IMR-90 (cell line): ENCODE data around the gene KCNK15. TPM values are rescaled to one million over a fixed set of nuclear protein-coding genes. Genes with fewer than 3 reads are reported as not detected.

Experiments
- ATAC-seq: fragments of 200-7000 bp; cut with Tn5 transposase; 2 replicates; pipeline ENCODE4 v1.9.1; 2020; ENCODE audit warnings: low read depth, mild to moderate bottlenecking, moderate library complexity
- BruUV-seq: library from RNA; stranded (reverse); fragments of 400-500 nt; replicated peaks from 2 replicates; lab custom pipeline; 2021; lab: Mats Ljungman, UMichigan
- CTCF ChIA-PET: fragments of 300-600 bp; formaldehyde crosslinking; extraction: SDS; loops from one replicate; lab custom pipeline; 2021; ENCODE audit warnings: antibody characterized with exemption; lab: Yijun Ruan, JAX
- POLR2A ChIA-PET: fragments of 300-600 bp; sonication (Branson Sonifier 250); formaldehyde crosslinking; loops from one replicate; lab custom pipeline; 2022; ENCODE audit warnings: antibody characterized with exemption; ENCODE audit not compliant: unreplicated experiment; lab: Charles Lee
- DNase-seq: peaks from one replicate; pipeline ENCODE4 v3.0.0; 2013
- H2AFZ ChIP-seq: replicated peaks from 2 replicates; pipeline ENCODE3; 2013; ENCODE audit warnings: low read length, mild to moderate bottlenecking; ENCODE audit not compliant: poor library complexity
- H2AK5ac ChIP-seq: 2 replicates; pipeline ENCODE4 v1.6.1; 2013; ENCODE audit warnings: low read depth, low read length, inconsistent platforms
- H2AK9ac ChIP-seq: replicated peaks from 2 replicates; pipeline ENCODE3; 2013; ENCODE audit warnings: mild to moderate bottlenecking, low read depth, low read length, moderate library complexity; ENCODE audit not compliant: poor library complexity
- H2BK120ac ChIP-seq: 2 replicates; pipeline ENCODE4 v1.6.1; 2013; ENCODE audit warnings: low read depth, low read length, inconsistent platforms
- H2BK15ac ChIP-seq: 3 replicates; pipeline ENCODE4 v1.6.1; 2013; ENCODE audit warnings: low read depth, low read length, inconsistent platforms
- H2BK20ac ChIP-seq: 2 replicates; pipeline ENCODE4 v1.6.1; 2013; ENCODE audit warnings: low read depth, mild to moderate bottlenecking, inconsistent platforms, low read length, moderate library complexity
- H2BK5ac ChIP-seq: 2 replicates; pipeline ENCODE4 v1.6.1; 2013; ENCODE audit warnings: mild to moderate bottlenecking, low read depth, low read length, inconsistent platforms; ENCODE audit not compliant: poor library complexity, severe bottlenecking
- H3K14ac ChIP-seq: replicated peaks from 2 replicates; pipeline ENCODE4 v1.6.1; 2013; ENCODE audit warnings: low read depth, low read length, inconsistent platforms
- H3K18ac ChIP-seq: 2 replicates; pipeline ENCODE4 v1.6.1; 2013; ENCODE audit warnings: low read depth, low read length, control low read depth
- H3K23ac ChIP-seq: 2 replicates; pipeline ENCODE4 v1.6.1; 2013; ENCODE audit warnings: low read depth, low read length, inconsistent platforms
- H3K27ac ChIP-seq: 2 replicates; pipeline ENCODE4 v1.5.1; 2013; ENCODE audit warnings: mild to moderate bottlenecking, control low read depth, low read length; ENCODE audit not compliant: insufficient read depth
- H3K27me3 ChIP-seq: 2 replicates; pipeline ENCODE4 v1.6.1; 2013; ENCODE audit warnings: low read length; ENCODE audit not compliant: control insufficient read depth, insufficient read depth
- H3K36me3 ChIP-seq: 2 replicates; pipeline ENCODE4 v1.6.1; 2013; ENCODE audit warnings: low read length, mixed read lengths; ENCODE audit not compliant: control insufficient read depth, insufficient read depth
- H3K4ac ChIP-seq: 2 replicates; pipeline ENCODE4 v1.6.1; 2013; ENCODE audit warnings: low read depth, low read length, inconsistent platforms
- H3K4me1 ChIP-seq: 2 replicates; pipeline ENCODE4 v1.6.1; 2013; ENCODE audit warnings: low read length, mixed read lengths; ENCODE audit not compliant: control insufficient read depth, insufficient read depth
- H3K4me2 ChIP-seq: 2 replicates; pipeline ENCODE4 v1.6.1; 2013; ENCODE audit warnings: low read depth, mild to moderate bottlenecking, control low read depth, low read length, moderate library complexity
- H3K4me3 ChIP-seq: 2 replicates; pipeline ENCODE4 v1.5.1; 2013; ENCODE audit warnings: low read depth, mild to moderate bottlenecking, control low read depth, low read length, moderate library complexity; ENCODE audit not compliant: insufficient read depth
- H3K56ac ChIP-seq: 2 replicates; pipeline ENCODE4 v1.6.1; 2013; ENCODE audit warnings: low read length, inconsistent platforms; ENCODE audit not compliant: insufficient read depth; ENCODE audit errors: extremely low read depth
- H3K79me1 ChIP-seq, 2 experiments: 2 replicates each; pipeline ENCODE4 v1.6.1; 2013; ENCODE audit warnings: low read length in 2 of 2, inconsistent platforms in 1 of 2, low read depth in 1 of 2
- H3K9ac ChIP-seq: 2 replicates; pipeline ENCODE4 v1.6.1; 2013; ENCODE audit warnings: low read depth, low read length, control low read depth
- H3K9me1 ChIP-seq: 2 replicates; pipeline ENCODE4 v1.6.1; 2013; ENCODE audit warnings: low read length, inconsistent platforms; ENCODE audit not compliant: insufficient read depth
- H3K9me3 ChIP-seq: 2 replicates; pipeline ENCODE4 v1.6.1; 2013; ENCODE audit warnings: low read length; ENCODE audit not compliant: control insufficient read depth, insufficient read depth
- H4K20me1 ChIP-seq: 2 replicates; pipeline ENCODE4 v1.6.1; 2013; ENCODE audit warnings: low read length, inconsistent platforms; ENCODE audit not compliant: insufficient read depth
- H4K5ac ChIP-seq: 2 replicates; pipeline ENCODE4 v1.6.1; 2013; ENCODE audit warnings: mild to moderate bottlenecking, low read depth, low read length, control low read depth
- H4K8ac ChIP-seq, 2 experiments: 2 replicates each; pipeline ENCODE4 v1.6.1; 2013; ENCODE audit warnings: low read depth in 2 of 2, low read length in 2 of 2, control low read depth in 1 of 2, inconsistent platforms in 1 of 2
- H4K91ac ChIP-seq: 2 replicates; pipeline ENCODE4 v1.6.1; 2013; ENCODE audit warnings: low read depth, low read length, inconsistent platforms; ENCODE audit not compliant: insufficient read depth
- BHLHE40 ChIP-seq: fragments of 150-350 bp; IDR thresholded peaks from 2 replicates; pipeline ENCODE4 v1.6.1; 2016; ENCODE audit warnings: mild to moderate bottlenecking, low read depth, low read length
- CEBPB ChIP-seq: IDR thresholded peaks from 2 replicates; pipeline ENCODE4 v1.6.1; 2012; ENCODE audit warnings: low read depth, low read length, improper control_type of control experiment
- CTCF ChIP-seq: conservative IDR thresholded peaks from 2 replicates; pipeline ENCODE4 v1.5.1; 2012; ENCODE audit warnings: mild to moderate bottlenecking, low read depth, low read length, improper control_type of control experiment
- ELK1 ChIP-seq: fragments of 150-350 bp; IDR thresholded peaks from 2 replicates; pipeline ENCODE4 v1.6.1; 2016; ENCODE audit warnings: low read depth, mild to moderate bottlenecking, low read length, moderate library complexity, borderline replicate concordance
- FOS ChIP-seq: fragments of 150-350 bp; IDR thresholded peaks from 2 replicates; pipeline ENCODE4 v1.6.1; 2016; ENCODE audit warnings: low read depth, low read length
- MAZ ChIP-seq: IDR thresholded peaks from 2 replicates; pipeline ENCODE4 v1.6.1; 2012; ENCODE audit warnings: low read depth, mild to moderate bottlenecking, low read length, improper control_type of control experiment, moderate library complexity, borderline replicate concordance
- MXI1 ChIP-seq: IDR thresholded peaks from 2 replicates; pipeline ENCODE4 v1.6.1; 2012; ENCODE audit warnings: low read depth, mild to moderate bottlenecking, low read length, moderate library complexity, borderline replicate concordance
- NFE2L2 ChIP-seq: fragments of 150-350 bp; IDR thresholded peaks from 2 replicates; pipeline ENCODE4 v1.6.1; 2016; ENCODE audit warnings: low read depth, mild to moderate bottlenecking, low read length
- POLR2A ChIP-seq: IDR thresholded peaks from 2 replicates; pipeline ENCODE4 v1.6.1; 2012; ENCODE audit warnings: mild to moderate bottlenecking, low read depth, low read length
- RCOR1 ChIP-seq: IDR thresholded peaks from 2 replicates; pipeline ENCODE4 v1.6.1; 2012; ENCODE audit warnings: mild to moderate bottlenecking, low read length, improper control_type of control experiment; ENCODE audit not compliant: insufficient replicate concordance
- RFX5 ChIP-seq: IDR thresholded peaks from 2 replicates; pipeline ENCODE4 v1.8.0; 2012; ENCODE audit warnings: low read depth, mild to moderate bottlenecking, low read length, moderate library complexity
- SMC3 ChIP-seq: fragments of 150-350 bp; IDR thresholded peaks from 2 replicates; pipeline ENCODE4 v1.6.1; 2016; ENCODE audit warnings: low read depth, mild to moderate bottlenecking, antibody characterized with exemption, low read length, moderate library complexity
- USF2 ChIP-seq: fragments of 150-350 bp; IDR thresholded peaks from 2 replicates; pipeline ENCODE4 v1.6.1; 2017; ENCODE audit warnings: mild to moderate bottlenecking, antibody characterized with exemption, low read length, low read depth
- WGBS, 2 experiments: methylation state at CpG; one replicate each; pipeline versions ENCODE4 v1.1.5 to v1.1.7; 2013; ENCODE audit warnings: missing lambda C conversion rate in 2 of 2; ENCODE audit not compliant: insufficient read length in 1 of 2; ENCODE audit errors: extremely low coverage in 2 of 2; 5-methylcytosine and 5-hydroxymethylcytosine counted together
- dilution Hi-C: fragments of 300-500 bp; cut with HindIII; formaldehyde crosslinking; loops from one replicate; pipeline ENCODE4 v1.14.3; 2018; ENCODE audit warnings: low sequenced_read_pairs; ENCODE audit not compliant: unreplicated experiment
- in situ Hi-C: fragments of 300-500 bp; cut with MboI; formaldehyde crosslinking; loops from 3 replicates; pipeline ENCODE4 v1.14.3; 2019; ENCODE audit warnings: low sequenced_read_pairs, inconsistent platforms, mixed read lengths
- intact Hi-C: fragments of 100-400 bp; cut with micrococcal nuclease; formaldehyde crosslinking; loops from 2 replicates; pipeline ENCODE4 v1.10.0; 2022
- polyA plus RNA-seq, 3 experiments: library from polyadenylated mRNA; depleted of rRNA; stranded (reverse); fragments of >200 nt; gene quantifications; 2 replicates each; pipeline ENCODE4 v1.2.3, GENCODE V29; 2012; ENCODE audit warnings: low replicate concordance in 1 of 3
- total RNA-seq: library from RNA; depleted of rRNA; stranded (reverse); fragments of >200 nt; gene quantifications from 2 replicates; pipeline ENCODE4 v1.2.3, GENCODE V29; 2012

The KCNK15 gene
- total and polyA plus RNA-seq, 2 of the 4 experiments (the other 2 are of a cell fraction): not detected

- H3K27ac ChIP-seq: peak within 1 kb of the TSS; percentile 6; the same call in 1 of the 2 replicates
- H2AK9ac ChIP-seq: no peak within 1 kb of the TSS
- H3K9ac ChIP-seq: peak within 1 kb of the TSS; percentile 2; the same call in 1 of the 2 replicates
- peak within 1 kb of the TSS; percentile 74 for H2AK5ac ChIP-seq
- peaks cover 5% of the 10 kb centered on the region; the same call in 1 of the 2 replicates for H3K9me1 ChIP-seq
- POLR2A ChIA-PET: no interaction called here
- WGBS, 2 experiments: 30% methylated on average over 8 of the region's 28 CpGs; no CpG with 5 or more reads in 1 of the 2 experiments
- H3K9me3 ChIP-seq: no peaks in the 10 kb centered on the region
- BruUV-seq: no TSS peak
- peak within 1 kb of the TSS; percentile 65 for H3K4me2 ChIP-seq
- H3K79me1 ChIP-seq: no peaks in the 10 kb centered on the region
- CTCF ChIA-PET: no interaction called here
- H2BK20ac ChIP-seq: peak within 1 kb of the TSS; percentile 64; the same call in 1 of the 2 replicates
- peak; percentile 64 for DNase-seq
- H3K56ac ChIP-seq: no peak within 1 kb of the TSS
- H3K18ac ChIP-seq: peak within 1 kb of the TSS; percentile 22; the same call in 1 of the 2 replicates
- intact Hi-C loops (no loop called here), dilution Hi-C loops (no loop called here), in situ Hi-C loops (no loop called here)
- peaks cover 17% of the 10 kb centered on the region for H3K27me3 ChIP-seq
- H2BK120ac ChIP-seq: peak within 1 kb of the TSS; percentile 30; the same call in 1 of the 2 replicates
- peak within 1 kb of the TSS; percentile 39 for H3K4ac ChIP-seq
- no peaks in the 10 kb centered on the region; the same call in 1 of the 2 replicates for H4K20me1 ChIP-seq
- ATAC-seq: peak; percentile 87
- H4K5ac ChIP-seq: peak within 1 kb of the TSS; percentile 2; the same call in 1 of the 2 replicates
- 0 out of 2 replicates have a peak within 1 kb of the TSS, but pooled peaks have one; percentile 59 for H3K14ac ChIP-seq
- peak within 1 kb of the TSS; percentile 33; the same call in 1 of the 2 replicates for H4K91ac ChIP-seq
- H2BK5ac ChIP-seq: no peak within 1 kb of the TSS
- H3K4me1 ChIP-seq: peaks cover 19% of the 10 kb centered on the region
- peak within 1 kb of the TSS; percentile 67 for H2AFZ ChIP-seq
- no peak within 1 kb of the TSS for H4K8ac ChIP-seq
- H2BK15ac ChIP-seq: peak within 1 kb of the TSS; percentile 62; the same call in 2 of the 3 replicates
- no peak within 1 kb of the TSS for H3K4me3 ChIP-seq
- H3K23ac ChIP-seq: no peak within 1 kb of the TSS; the same call in 1 of the 2 replicates
- H3K36me3 ChIP-seq: no peaks in the 10 kb centered on the region
- no peak for TF ChIP-seq FOS
- no peak for TF ChIP-seq NFE2L2
- no peak for TF ChIP-seq POLR2A
- TF ChIP-seq SMC3: no peak
- no peak for TF ChIP-seq USF2
- TF ChIP-seq MAZ: no peak
- TF ChIP-seq RCOR1: no peak
- TF ChIP-seq BHLHE40: no peak
- no peak for TF ChIP-seq RFX5
- no peak for TF ChIP-seq CEBPB
- no peak for TF ChIP-seq ELK1
- TF ChIP-seq MXI1: no peak
- no peak for TF ChIP-seq CTCF
Observed at GRCh38 chr20:44714701-44715498, 30.8 kb upstream of the KCNK15 start, which contains the start of gene CCN5. Gene CCN5 (plus strand): TSS chr20:44715369. CDS start chr20:44715391, 22 bp downstream.
